Anterior cingulate cortex (tissue), 58 donors: ENCODE results near the gene TMEM253.
A peak's percentile ranks its signal among the peaks of the same experiment; 100 is the strongest.

Source experiments
- DNase-seq, 58 donors: peaks; one replicate each; lab custom pipeline; 2025; lab: John Stamatoyannopoulos, UW

TMEM253 gene

GRCh38 chr14:21100931-21101330, at the start of gene TMEM253:
Gene TMEM253, plus strand, starts transcription at chr14:21101066. Its CDS starts 278 bp downstream, at chr14:21101344.
- no peak for DNase-seq

- no peak for DNase-seq
These were observed 47.4 kb upstream of the TMEM253 start for GRCh38 chr14:21053184-21054122.

- DNase-seq, result no peak
These were observed 46.6 kb upstream of the TMEM253 start for GRCh38 chr14:21054123-21054767.

GRCh38 chr14:21054768-21055145, 46.1 kb upstream of the TMEM253 start:
- DNase-seq, result no peak

- DNase-seq, result no peak
These were observed 45.3 kb upstream of the TMEM253 start for GRCh38 chr14:21055432-21056117.

- no peak for DNase-seq
These were observed 44.2 kb upstream of the TMEM253 start for GRCh38 chr14:21056520-21057163.

GRCh38 chr14:21057803-21058675, 42.8 kb upstream of the TMEM253 start, which contains the start of gene RNASE8:
Gene RNASE8, plus strand, starts transcription at chr14:21057822. Its CDS starts 71 bp downstream, at chr14:21057893.
- no peak for DNase-seq

GRCh38 chr14:21058903-21059302, 42.0 kb upstream of the TMEM253 start:
- DNase-seq, result no peak

- DNase-seq, result peak in 9 of 58 donors; percentile 6 to 36 (median 11)
These were observed 40.8 kb upstream of the TMEM253 start for GRCh38 chr14:21059842-21060613.

- DNase-seq, result no peak
These were observed 40.1 kb upstream of the TMEM253 start for GRCh38 chr14:21060614-21061346.

GRCh38 chr14:21061347-21061668, 39.6 kb upstream of the TMEM253 start:
- DNase-seq, result no peak

GRCh38 chr14:21063479-21063878, 37.4 kb upstream of the TMEM253 start:
- DNase-seq, result no peak

GRCh38 chr14:21066882-21067502, 33.9 kb upstream of the TMEM253 start:
- no peak for DNase-seq

- DNase-seq, result peak in 45 of 58 donors; percentile 6 to 56 (median 34)
These were observed 32.1 kb upstream of the TMEM253 start for GRCh38 chr14:21068521-21069387.

GRCh38 chr14:21069388-21070082, 31.3 kb upstream of the TMEM253 start:
- peak in 51 of 58 donors; percentile 18 to 77 (median 59) for DNase-seq

GRCh38 chr14:21070083-21070609, 30.7 kb upstream of the TMEM253 start, which contains the start of gene ARHGEF40:
Gene ARHGEF40, plus strand, starts transcription at chr14:21070304. Its CDS starts 93 bp downstream, at chr14:21070397.
- DNase-seq, result peak in 52 of 58 donors; percentile 26 to 82 (median 62)
